Stimulated activated CD8-positive, alpha-beta memory T cell treated with anti-CD3 and anti-CD28 coated beads, Interleukin-7, amount 100 ng/mL, for 24 hours (primary cell): ENCODE results near the gene MT1M.
"Not testable (repeated sequence)": the region's sequence is repeated elsewhere in the genome, so short reads cannot be mapped to it uniquely, and the experiment has no call there.

Experiments
- DNase-seq: peaks from one replicate; pipeline ENCODE4 v3.0.0-alpha.2; 2020; ENCODE audit warnings: low read depth

Gene MT1M

GRCh38 chr16:56608876-56609462 lies 23.5 kb upstream of the MT1M start:
- DNase-seq, result no peak

GRCh38 chr16:56609463-56609921 lies 23.0 kb upstream of the MT1M start:
- peak; percentile 30 for DNase-seq

GRCh38 chr16:56610017-56610608 lies 22.3 kb upstream of the MT1M start:
- peak; percentile 58 for DNase-seq

GRCh38 chr16:56610609-56611111 lies 21.8 kb upstream of the MT1M start:
- no peak for DNase-seq

GRCh38 chr16:56611281-56611833 lies 21.1 kb upstream of the MT1M start:
- no peak for DNase-seq

- DNase-seq, result no peak
Measured at GRCh38 chr16:56613706-56614105, 18.8 kb upstream of the MT1M start.

- DNase-seq, result no peak
Measured at GRCh38 chr16:56614549-56614991, 17.9 kb upstream of the MT1M start.

- no peak for DNase-seq
Measured at GRCh38 chr16:56615353-56615752, 17.1 kb upstream of the MT1M start.

- no peak for DNase-seq
Measured at GRCh38 chr16:56616608-56617211, 15.7 kb upstream of the MT1M start.

- peak; percentile 33 for DNase-seq
Measured at GRCh38 chr16:56617212-56618085, 15.0 kb upstream of the MT1M start.

- DNase-seq, result no peak
Measured at GRCh38 chr16:56618138-56618537, 14.3 kb upstream of the MT1M start.

- no peak for DNase-seq
Measured at GRCh38 chr16:56620339-56620897, 12.0 kb upstream of the MT1M start.

- not testable (repeated sequence) for DNase-seq
Measured at GRCh38 chr16:56621665-56622445, 10.6 kb upstream of the MT1M start.

- DNase-seq, result not testable (repeated sequence)
Measured at GRCh38 chr16:56623184-56623583, 9.3 kb upstream of the MT1M start.

- DNase-seq, result no peak
Measured at GRCh38 chr16:56623637-56624036, 8.8 kb upstream of the MT1M start.

GRCh38 chr16:56625140-56625942 lies 7.1 kb upstream of the MT1M start, which contains the start of gene MT1E:
Gene MT1E, plus strand, starts transcription at chr16:56625781. Its CDS starts 71 bp downstream, at chr16:56625852.
- DNase-seq, result peak; percentile 45

GRCh38 chr16:56625943-56626654 lies 6.4 kb upstream of the MT1M start:
- no peak for DNase-seq

GRCh38 chr16:56626685-56627084 lies 5.8 kb upstream of the MT1M start:
- DNase-seq, result no peak
